MM.1S (cell line): ENCODE data around the gene RYR2.

Experiments
- EZH2 ChIP-seq: fragments of 300-600 bp; sonication (generic); optimal IDR thresholded peaks from 2 replicates; pipeline ENCODE3; 2017; ENCODE audit warnings: low read depth, mild to moderate bottlenecking, antibody characterized with exemption, low read length, mixed read lengths
- EZH2phosphoT487 ChIP-seq: fragments of 300-600 bp; sonication (generic); IDR thresholded peaks from 2 replicates; pipeline ENCODE4 v1.6.1; 2018; ENCODE audit warnings: antibody characterized with exemption, low read length
- TF ChIP-seq, protein P1 (sequence below): fragments of 300-600 bp; sonication (generic); IDR thresholded peaks from 2 replicates; pipeline ENCODE4 v1.5.1; 2016; ENCODE audit warnings: antibody characterized with exemption, low read length, mixed read lengths

DNA sequence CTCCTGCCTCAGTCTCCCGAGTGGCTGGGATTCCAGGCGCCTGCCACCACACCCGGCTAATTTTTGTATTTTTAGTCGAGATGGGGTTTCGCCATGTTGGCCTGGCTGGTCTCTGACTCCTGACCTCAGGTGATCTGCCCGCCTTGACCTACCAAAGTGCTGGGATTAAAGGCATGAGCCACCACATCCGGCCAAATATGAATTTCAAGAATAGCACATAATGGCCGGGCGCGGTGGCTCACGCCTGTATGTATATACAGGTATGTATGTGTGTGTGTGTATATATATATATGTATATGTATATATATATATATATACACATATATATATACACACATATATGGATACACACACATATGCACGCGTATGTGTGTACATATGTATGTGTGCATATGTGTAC is 753.6 kb downstream of the RYR2 start:
- TF ChIP-seq, protein P1, sequence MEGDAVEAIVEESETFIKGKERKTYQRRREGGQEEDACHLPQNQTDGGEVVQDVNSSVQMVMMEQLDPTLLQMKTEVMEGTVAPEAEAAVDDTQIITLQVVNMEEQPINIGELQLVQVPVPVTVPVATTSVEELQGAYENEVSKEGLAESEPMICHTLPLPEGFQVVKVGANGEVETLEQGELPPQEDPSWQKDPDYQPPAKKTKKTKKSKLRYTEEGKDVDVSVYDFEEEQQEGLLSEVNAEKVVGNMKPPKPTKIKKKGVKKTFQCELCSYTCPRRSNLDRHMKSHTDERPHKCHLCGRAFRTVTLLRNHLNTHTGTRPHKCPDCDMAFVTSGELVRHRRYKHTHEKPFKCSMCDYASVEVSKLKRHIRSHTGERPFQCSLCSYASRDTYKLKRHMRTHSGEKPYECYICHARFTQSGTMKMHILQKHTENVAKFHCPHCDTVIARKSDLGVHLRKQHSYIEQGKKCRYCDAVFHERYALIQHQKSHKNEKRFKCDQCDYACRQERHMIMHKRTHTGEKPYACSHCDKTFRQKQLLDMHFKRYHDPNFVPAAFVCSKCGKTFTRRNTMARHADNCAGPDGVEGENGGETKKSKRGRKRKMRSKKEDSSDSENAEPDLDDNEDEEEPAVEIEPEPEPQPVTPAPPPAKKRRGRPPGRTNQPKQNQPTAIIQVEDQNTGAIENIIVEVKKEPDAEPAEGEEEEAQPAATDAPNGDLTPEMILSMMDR = no peak
- TF ChIP-seq EZH2 = no peak
- no peak for TF ChIP-seq EZH2phosphoT487
